Transverse colon (tissue), 4 donors: ENCODE results near the gene CCR4. TPM values are rescaled to one million over a fixed set of nuclear protein-coding genes. Genes with fewer than 3 reads are reported as not detected.
"Not testable (repeated sequence)": the region's sequence is repeated elsewhere in the genome, so short reads cannot be mapped to it uniquely, and the experiment has no call there.

Experiments used
- DNase-seq: peaks from one replicate; pipeline ENCODE4 v3.0.0-alpha.2; 2019
- H3K27ac ChIP-seq, 4 donors: fragments of 200-600 bp; sonication (generic); 2 replicates each; pipeline ENCODE4 v1.5.1; 2016 to 2018; ENCODE audit warnings: inconsistent platforms in 4 of 4
- H3K27me3 ChIP-seq: fragments of 200-600 bp; sonication (generic); 2 replicates; pipeline ENCODE4 v1.5.1; 2017; ENCODE audit warnings: inconsistent platforms
- H3K36me3 ChIP-seq, 4 donors: fragments of 200-600 bp; sonication (generic); 2 replicates each; pipeline ENCODE4 v1.5.1; 2017 to 2019; ENCODE audit warnings: inconsistent platforms in 4 of 4
- H3K4me1 ChIP-seq, 4 donors: fragments of 200-600 bp; sonication (generic); 2 replicates each; pipeline ENCODE4 v1.5.1; 2017 to 2020; ENCODE audit warnings: inconsistent platforms in 4 of 4
- H3K4me3 ChIP-seq, 4 donors: fragments of 200-600 bp; sonication (generic); 1 replicate in 1 of 4; 2 replicates in 3 of 4; pipeline versions ENCODE4 v1.5.1 to v1.6.1; 2017 to 2019; ENCODE audit warnings: inconsistent platforms in 4 of 4
- H3K9me3 ChIP-seq, 2 donors: fragments of 200-600 bp; sonication (generic); 2 replicates each; pipeline ENCODE4 v1.5.1; 2017 to 2019; ENCODE audit warnings: inconsistent platforms in 2 of 2
- EP300 ChIP-seq: sonication (generic); formaldehyde crosslinking; IDR thresholded peaks from one replicate; pipeline ENCODE4 v1.6.1; 2017; ENCODE audit warnings: antibody characterized with exemption, low read depth
- POLR2A ChIP-seq: fragments of 450-650 bp; IDR thresholded peaks from one replicate; pipeline ENCODE4 v1.6.1; 2016; ENCODE audit warnings: antibody characterized with exemption, mild to moderate bottlenecking, moderate library complexity
- POLR2AphosphoS5 ChIP-seq, 3 donors: sonication (generic); formaldehyde crosslinking; IDR thresholded peaks; one replicate each; pipeline ENCODE4 v1.6.1; 2016; ENCODE audit warnings: antibody characterized with exemption in 3 of 3
- WGBS, 2 donors: methylation state at CpG; one replicate each; pipeline ENCODE4 v1.1.5; 2018; ENCODE audit warnings: low coverage in 1 of 2; 5-methylcytosine and 5-hydroxymethylcytosine counted together
- in situ Hi-C, 4 donors: fragments of 200-750 bp; cut with MboI; loops; one replicate each; pipeline versions ENCODE4 v1.15.0 to v1.15.1; 2017; ENCODE audit warnings: low sequenced_read_pairs in 3 of 4, low pct_ligation_motif_present in 1 of 4, low pct_unique_long_range_greater_than_20kb in 1 of 4
- intact Hi-C: fragments of 100-400 bp; cut with DNase I; formaldehyde crosslinking; loops from one replicate; pipeline ENCODE4 v1.15.1; 2023; ENCODE audit warnings: low total_unique reads
- total RNA-seq, 4 donors: library from RNA; depleted of rRNA; stranded (reverse); fragments of >200 nt; gene quantifications; one replicate each; pipeline ENCODE4 v1.1.0, GENCODE V29; 2016
- TF ChIP-seq, protein P1 (sequence below), 5 experiments: fragments of 200-600 bp in 3 of 5; fragments of 450-650 bp in 2 of 5; sonication (generic) in 3 of 5; IDR thresholded peaks; 1 replicate in 2 of 5; 2 replicates in 3 of 5; pipeline ENCODE4 v1.5.1; 2016 to 2017; ENCODE audit warnings: antibody characterized with exemption in 5 of 5, inconsistent platforms in 3 of 5, mild to moderate bottlenecking in 2 of 5, moderate library complexity in 1 of 5

Gene CCR4
- total RNA-seq, 4 donors from 2014 or later = 0.95 TPM; not detected in 3

DNA sequence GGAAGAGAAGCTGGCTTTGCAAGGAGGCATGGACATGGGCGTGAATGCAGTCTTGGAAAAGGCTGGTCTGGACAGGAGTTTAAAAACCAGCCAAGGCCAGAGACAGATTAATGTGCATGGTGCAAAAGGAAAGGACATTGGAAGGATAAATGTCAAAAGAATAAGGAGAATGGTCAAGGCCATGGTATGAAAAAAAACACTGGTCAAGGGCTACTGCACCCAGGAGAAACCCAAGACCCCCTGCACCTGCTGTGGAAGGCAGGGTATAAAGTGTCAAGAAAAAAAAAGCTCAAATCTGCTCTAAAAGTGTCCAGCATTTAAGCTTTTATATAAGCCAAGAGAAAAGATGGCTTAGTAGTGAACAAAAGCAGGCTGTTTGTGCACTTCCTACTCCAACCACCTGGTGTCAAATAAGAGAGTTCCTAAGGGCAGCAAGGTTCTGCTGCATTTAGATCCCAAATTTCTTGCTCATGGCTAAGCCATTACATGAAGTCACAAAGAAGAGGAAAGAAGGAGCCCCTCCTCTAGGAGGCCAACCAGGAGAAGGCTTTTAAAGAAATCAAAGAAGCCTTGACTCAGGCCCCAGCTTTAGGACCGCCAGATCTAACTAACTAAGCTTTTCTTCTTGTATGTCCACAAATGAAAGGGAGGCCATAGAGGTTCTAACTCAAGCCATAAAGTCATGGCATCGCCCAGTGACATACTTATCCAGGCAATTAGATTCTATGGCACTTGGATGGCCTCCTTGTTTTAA is 16.9 kb downstream of the CCR4 start:
- TF ChIP-seq, protein P1, sequence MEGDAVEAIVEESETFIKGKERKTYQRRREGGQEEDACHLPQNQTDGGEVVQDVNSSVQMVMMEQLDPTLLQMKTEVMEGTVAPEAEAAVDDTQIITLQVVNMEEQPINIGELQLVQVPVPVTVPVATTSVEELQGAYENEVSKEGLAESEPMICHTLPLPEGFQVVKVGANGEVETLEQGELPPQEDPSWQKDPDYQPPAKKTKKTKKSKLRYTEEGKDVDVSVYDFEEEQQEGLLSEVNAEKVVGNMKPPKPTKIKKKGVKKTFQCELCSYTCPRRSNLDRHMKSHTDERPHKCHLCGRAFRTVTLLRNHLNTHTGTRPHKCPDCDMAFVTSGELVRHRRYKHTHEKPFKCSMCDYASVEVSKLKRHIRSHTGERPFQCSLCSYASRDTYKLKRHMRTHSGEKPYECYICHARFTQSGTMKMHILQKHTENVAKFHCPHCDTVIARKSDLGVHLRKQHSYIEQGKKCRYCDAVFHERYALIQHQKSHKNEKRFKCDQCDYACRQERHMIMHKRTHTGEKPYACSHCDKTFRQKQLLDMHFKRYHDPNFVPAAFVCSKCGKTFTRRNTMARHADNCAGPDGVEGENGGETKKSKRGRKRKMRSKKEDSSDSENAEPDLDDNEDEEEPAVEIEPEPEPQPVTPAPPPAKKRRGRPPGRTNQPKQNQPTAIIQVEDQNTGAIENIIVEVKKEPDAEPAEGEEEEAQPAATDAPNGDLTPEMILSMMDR (IDR thresholded peaks at IDR 0.05) = peak in 1 of 5 experiments; percentile 5
- no peak for TF ChIP-seq EP300
- Histone ChIP-seq H3K4me1 (peaks cover 0 to 11% (median 3%) of the 10 kb centered on the region in 4 donors), H3K36me3 (no peaks in the 10 kb centered on the region), H3K4me3 (no peak overlapping the region), H3K27ac (no peak overlapping the region), H3K9me3 (no peaks in the 10 kb centered on the region), H3K27me3 (no peaks in the 10 kb centered on the region)
- WGBS, 2 donors = 80% methylated on average over 3 of the region's 3 CpGs; no CpG with 5 or more reads in 1 of the 2 donors
- intact Hi-C loops = no loop called here
- in situ Hi-C loops = no loop called here
- DNase-seq = no peak

DNA sequence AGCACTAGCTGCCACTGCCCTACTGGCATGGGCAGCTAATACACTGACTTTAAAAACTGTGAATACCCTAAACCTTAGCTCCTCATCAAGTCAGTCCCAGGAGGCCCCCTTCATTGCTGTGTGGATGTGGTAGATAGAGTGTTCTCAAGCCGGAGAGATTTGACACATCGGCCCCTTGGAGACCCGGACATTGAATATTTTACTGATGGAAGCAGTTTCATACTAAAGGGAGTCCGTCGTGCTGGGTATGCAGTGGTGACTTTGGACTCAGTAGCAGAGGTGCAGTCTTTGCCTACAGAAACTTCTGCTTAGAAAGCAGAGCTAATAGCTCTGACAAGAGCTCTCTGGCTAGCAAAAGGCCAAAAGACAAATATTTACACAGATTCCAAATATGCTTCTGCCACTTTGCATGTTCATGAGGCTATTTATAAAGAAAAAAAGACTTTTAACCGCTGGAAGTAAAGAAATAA is 17.5 kb downstream of the CCR4 start:
- 25 to 59% methylated on average over 1 to 6 of the region's 6 CpGs for WGBS, 2 donors
- H3K27me3 ChIP-seq = no peaks in the 10 kb centered on the region
- TF ChIP-seq, protein P1 (IDR thresholded peaks at IDR 0.05) = no peak
- TF ChIP-seq EP300 = no peak
- no peak for TF ChIP-seq POLR2AphosphoS5 (IDR thresholded peaks at IDR 0.05)
- TF ChIP-seq POLR2A = no peak
- DNase-seq = no peak
- no peak overlapping the region for H3K4me3 ChIP-seq
- H3K9me3 ChIP-seq = no peaks in the 10 kb centered on the region
- no peaks in the 10 kb centered on the region for H3K36me3 ChIP-seq
- peaks cover 0 to 11% (median 3%) of the 10 kb centered on the region in 4 donors for H3K4me1 ChIP-seq
- no peak overlapping the region for H3K27ac ChIP-seq
- in situ Hi-C loops (no loop called here), intact Hi-C loops (no loop called here)

DNA sequence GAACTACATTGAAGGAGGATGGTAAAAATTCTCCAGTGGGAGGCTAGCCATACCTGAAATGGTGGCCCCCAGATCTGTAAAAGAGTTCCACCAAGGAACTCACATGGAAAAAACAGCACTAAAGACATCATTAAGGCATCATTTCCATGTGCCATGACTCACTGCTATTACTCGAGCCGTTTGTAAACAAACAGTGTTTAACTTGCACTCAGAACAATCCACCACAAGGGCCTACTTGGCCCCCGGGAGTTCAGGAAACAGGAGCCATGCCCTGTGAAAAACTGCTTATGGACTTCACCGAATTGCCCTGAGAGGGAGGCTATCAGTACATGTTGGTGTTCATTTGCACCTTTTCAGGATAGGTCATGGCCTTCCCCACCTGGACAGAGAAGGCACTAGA is 18.2 kb downstream of the CCR4 start:
- intact Hi-C loops (no loop called here), in situ Hi-C loops (no loop called here)
- no peak for DNase-seq
- H3K9me3 ChIP-seq = no peaks in the 10 kb centered on the region
- no peak overlapping the region for H3K27ac ChIP-seq
- peaks cover 0 to 11% (median 3%) of the 10 kb centered on the region in 4 donors for H3K4me1 ChIP-seq
- TF ChIP-seq, protein P1 (IDR thresholded peaks at IDR 0.05) = no peak
- no peak for TF ChIP-seq EP300
- no peak for TF ChIP-seq POLR2A
- no peak for TF ChIP-seq POLR2AphosphoS5 (IDR thresholded peaks at IDR 0.05)
- WGBS, 2 donors = 20 to 39% methylated on average over 2 to 4 of the region's 4 CpGs
- H3K4me3 ChIP-seq = no peak overlapping the region
- no peaks in the 10 kb centered on the region for H3K36me3 ChIP-seq
- no peaks in the 10 kb centered on the region for H3K27me3 ChIP-seq

DNA sequence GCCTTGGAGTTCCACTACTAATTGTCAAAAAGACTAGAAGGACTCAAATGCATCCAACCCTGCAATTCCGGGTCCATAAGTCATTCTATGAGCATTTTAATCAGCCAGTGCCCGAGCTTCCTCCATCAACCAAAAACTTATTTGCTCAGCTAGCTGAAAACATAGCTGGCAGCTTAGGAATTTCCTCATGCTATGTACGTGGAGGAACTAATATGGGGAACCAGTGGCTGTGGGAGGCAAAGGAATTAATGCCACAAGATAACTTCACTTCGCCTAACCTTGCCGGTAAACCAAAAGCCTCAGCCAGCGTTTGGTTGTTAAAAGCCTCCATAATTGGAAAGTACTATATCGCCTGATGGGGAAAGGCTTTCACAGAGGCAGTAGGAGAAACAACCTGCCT is 19.8 kb downstream of the CCR4 start:
- DNase-seq, intact Hi-C loops, H3K36me3 ChIP-seq, in situ Hi-C loops, H3K27me3 ChIP-seq, H3K9me3 ChIP-seq, H3K27ac ChIP-seq, H3K4me3 ChIP-seq: not testable (repeated sequence)
- peaks cover 0 to 11% (median 3%) of the 10 kb centered on the region in 4 donors for H3K4me1 ChIP-seq
- WGBS, 2 donors = 93% methylated on average over 7 of the region's 7 CpGs; no CpG with 5 or more reads in 1 of the 2 donors
